Fibroblast of lung (primary cell): ENCODE results near the gene PGP.

Source experiments
- CTCF ChIP-seq, 2 donors: IDR thresholded peaks in 1 of 2; conservative IDR thresholded peaks in 1 of 2; 1 replicate in 1 of 2; 2 replicates in 1 of 2; pipeline ENCODE4 v1.5.1; 2011 to 2012; ENCODE audit warnings: low read length in 2 of 2, control low read depth in 1 of 2, inconsistent platforms in 1 of 2, low read depth in 1 of 2, mild to moderate bottlenecking in 1 of 2
- EZH2 ChIP-seq: IDR thresholded peaks from 2 replicates; pipeline ENCODE4 v1.5.1; 2012; ENCODE audit warnings: low read length, control low read depth, mild to moderate bottlenecking; ENCODE audit errors: missing control alignments

- TF ChIP-seq CTCF (conservative IDR thresholded peaks at IDR 0.05 in 1 of 2, IDR thresholded peaks at IDR 0.05 in 1 of 2; ENCODE audit: low read depth in 1 of 2, low read length in 2 of 2) = no peak
- no peak for TF ChIP-seq EZH2
Measured at GRCh38 chr16:2162676-2163118, 51.9 kb downstream of the PGP start.
